ENCODE results near the gene ARSK.

The ARSK gene

GRCh38 chr5:95646569-95647431 lies 91.9 kb downstream of the ARSK start, which contains the start of gene RFESD:
Gene RFESD, plus strand, starts transcription at chr5:95646777. Its CDS starts 5,495 bp downstream, at chr5:95652272.
- peak; percentile 83 to 89 for DNase-seq (ENCODE audit: low read depth in 1 of 2, low spot score in 1 of 2)

- no peak for DNase-seq (ENCODE audit: low read depth in 1 of 2, low spot score in 1 of 2)
These were observed 93.3 kb downstream of the ARSK start for GRCh38 chr5:95647886-95648860.

- DNase-seq (ENCODE audit: low read depth in 1 of 2, low spot score in 1 of 2), result no peak
These were observed 94.4 kb downstream of the ARSK start for GRCh38 chr5:95649274-95649673.

- DNase-seq (ENCODE audit: low read depth in 1 of 2, low spot score in 1 of 2), result no peak
These were observed 95.1 kb downstream of the ARSK start for GRCh38 chr5:95649842-95650620.

- no peak for DNase-seq (ENCODE audit: low read depth in 1 of 2, low spot score in 1 of 2)
These were observed 97.9 kb downstream of the ARSK start for GRCh38 chr5:95652849-95653248.

GRCh38 chr5:95654196-95654595 lies 99.3 kb downstream of the ARSK start:
- no peak for DNase-seq (ENCODE audit: low read depth in 1 of 2, low spot score in 1 of 2)
